ENCODE results near the gene PITPNM1.

DNA sequence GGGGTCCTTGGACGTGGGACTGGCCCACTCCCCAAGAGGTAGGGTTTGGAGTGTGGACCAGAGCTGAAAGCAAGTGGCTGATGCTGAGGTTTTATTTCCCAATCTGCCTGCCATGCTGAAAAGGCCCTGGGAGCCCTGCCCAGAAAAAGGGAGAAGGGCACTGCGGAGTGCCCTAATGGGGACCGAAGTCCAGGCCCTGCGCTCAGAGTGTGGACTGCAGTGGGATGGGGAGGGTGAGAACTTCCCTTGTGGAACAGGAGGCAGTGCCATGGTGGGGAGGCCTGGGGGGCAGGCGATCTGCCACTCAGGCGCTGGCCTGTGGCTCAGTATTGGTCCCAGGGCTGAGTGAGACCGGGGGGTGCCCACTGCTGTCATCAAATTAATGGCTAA lies 56.9 kb downstream of the PITPNM1 start:
- TF ChIP-seq CTCF (IDR thresholded peaks at IDR 0.05; ENCODE audit: low read depth, low read length) (no peak), POLR2A (IDR thresholded peaks at IDR 0.05; ENCODE audit: extremely low read depth, insufficient read length) (no peak)
